ENCODE results near the gene RUNX1.

Gene RUNX1

GRCh38 chr21:34797201-34797525 is 251.9 kb downstream of the RUNX1 start:
- no peak for DNase-seq

GRCh38 chr21:34796518-34797200 is 252.4 kb downstream of the RUNX1 start:
- no peak for DNase-seq

- no peak for DNase-seq
These were observed 253.4 kb downstream of the RUNX1 start for GRCh38 chr21:34795548-34796180.

- DNase-seq, result no peak
These were observed 253.9 kb downstream of the RUNX1 start for GRCh38 chr21:34795175-34795547.

GRCh38 chr21:34794686-34795085 is 254.4 kb downstream of the RUNX1 start:
- no peak for DNase-seq

- no peak for DNase-seq
These were observed 255.6 kb downstream of the RUNX1 start for GRCh38 chr21:34793471-34793870.

- DNase-seq, result no peak
These were observed 256.5 kb downstream of the RUNX1 start for GRCh38 chr21:34792504-34793089.

GRCh38 chr21:34791776-34792503 is 257.2 kb downstream of the RUNX1 start:
- no peak for DNase-seq

GRCh38 chr21:34790834-34791233 is 258.3 kb downstream of the RUNX1 start:
- no peak for DNase-seq

- no peak for DNase-seq
These were observed 258.8 kb downstream of the RUNX1 start for GRCh38 chr21:34790341-34790740.

GRCh38 chr21:34788879-34789278 is 260.2 kb downstream of the RUNX1 start:
- no peak for DNase-seq

GRCh38 chr21:34783815-34784214 is 265.3 kb downstream of the RUNX1 start:
- no peak for DNase-seq

GRCh38 chr21:34782506-34783360 is 266.4 kb downstream of the RUNX1 start:
- DNase-seq, result no peak

- DNase-seq, result no peak
These were observed 267.6 kb downstream of the RUNX1 start for GRCh38 chr21:34781526-34781925.

- DNase-seq, result no peak
These were observed 269.2 kb downstream of the RUNX1 start for GRCh38 chr21:34779860-34780259.

GRCh38 chr21:34775793-34776192 is 273.3 kb downstream of the RUNX1 start:
- no peak for DNase-seq

GRCh38 chr21:34774750-34775149 is 274.4 kb downstream of the RUNX1 start:
- no peak for DNase-seq

GRCh38 chr21:34771512-34772028 is 277.5 kb downstream of the RUNX1 start:
- no peak for DNase-seq

GRCh38 chr21:34770576-34770975 is 278.5 kb downstream of the RUNX1 start:
- no peak for DNase-seq

GRCh38 chr21:34768326-34768725 is 280.8 kb downstream of the RUNX1 start:
- DNase-seq, result no peak

- DNase-seq, result no peak
These were observed 282.2 kb downstream of the RUNX1 start for GRCh38 chr21:34766862-34767261.

GRCh38 chr21:34765619-34766018 is 283.5 kb downstream of the RUNX1 start:
- DNase-seq, result no peak
